ENCODE measurements around the gene PRDM16. TPM values are rescaled to one million over a fixed set of nuclear protein-coding genes. Genes with fewer than 3 reads are reported as not detected.

PRDM16 gene
- total RNA-seq, 1 donor from 2014 or later, result 21.4 TPM

- H3K4me3 Mint-ChIP-seq (ENCODE audit: unreplicated experiment), result no peak overlapping the region
- peaks cover 9% of the 10 kb centered on the region for H3K27me3 Mint-ChIP-seq (ENCODE audit: unreplicated experiment)
Measured at GRCh38 chr1:3065396-3065795, 3.6 kb upstream of the PRDM16 start.

GRCh38 chr1:3065797-3066196 is 3.2 kb upstream of the PRDM16 start:
- Mint-ChIP-seq H3K4me1 (ENCODE audit: unreplicated experiment) (peaks cover 2% of the 10 kb centered on the region), H3K4me3 (ENCODE audit: unreplicated experiment) (no peak overlapping the region), H3K27me3 (ENCODE audit: unreplicated experiment) (peaks cover 9% of the 10 kb centered on the region), H3K27ac (ENCODE audit: unreplicated experiment) (no peak overlapping the region), H3K9me3 (ENCODE audit: unreplicated experiment) (no peaks in the 10 kb centered on the region), H3K36me3 (ENCODE audit: low read depth, unreplicated experiment) (no peaks in the 10 kb centered on the region)
- no peak for TF ChIP-seq CTCF (IDR thresholded peaks at IDR 0.05; ENCODE audit: unreplicated experiment)
- DNase-seq (ENCODE audit: low spot score), result no peak

More at GRCh38 chr1:3065396-3065795, 3.6 kb upstream of the PRDM16 start:
- Mint-ChIP-seq H3K4me1 (ENCODE audit: unreplicated experiment) (peaks cover 2% of the 10 kb centered on the region), H3K36me3 (ENCODE audit: low read depth, unreplicated experiment) (no peaks in the 10 kb centered on the region), H3K27ac (ENCODE audit: unreplicated experiment) (no peak overlapping the region), H3K9me3 (ENCODE audit: unreplicated experiment) (no peaks in the 10 kb centered on the region)
- TF ChIP-seq CTCF (IDR thresholded peaks at IDR 0.05; ENCODE audit: unreplicated experiment), result no peak
- DNase-seq (ENCODE audit: low spot score), result no peak

DNA sequence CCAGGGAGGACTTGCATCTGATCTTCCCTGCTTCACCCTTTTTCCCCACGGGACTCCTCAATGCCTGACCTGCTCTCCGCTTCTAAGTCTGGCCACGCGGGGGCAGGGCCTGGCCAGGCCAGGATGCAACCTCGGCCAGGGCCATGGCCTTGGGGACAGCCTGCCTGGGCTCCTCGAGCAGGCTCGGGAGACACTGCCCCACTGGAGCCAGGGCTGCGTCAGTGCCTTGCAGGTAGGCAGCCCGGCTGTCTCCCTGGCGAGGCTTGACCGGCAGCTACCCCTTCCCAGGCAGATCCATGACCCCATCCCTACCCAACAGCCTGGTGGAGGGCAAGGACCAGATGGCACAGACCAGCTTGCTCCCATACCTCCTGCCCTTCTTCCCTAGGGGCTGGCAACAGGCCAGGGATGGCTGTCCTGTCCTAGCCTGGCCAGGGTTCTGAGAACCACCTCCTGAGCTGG is 2.7 kb upstream of the PRDM16 start:
- TF ChIP-seq CTCF (IDR thresholded peaks at IDR 0.05; ENCODE audit: unreplicated experiment), result no peak
- Mint-ChIP-seq H3K9me3 (ENCODE audit: unreplicated experiment) (no peaks in the 10 kb centered on the region), H3K36me3 (ENCODE audit: low read depth, unreplicated experiment) (no peaks in the 10 kb centered on the region), H3K27ac (ENCODE audit: unreplicated experiment) (no peak overlapping the region), H3K27me3 (ENCODE audit: unreplicated experiment) (peaks cover 9% of the 10 kb centered on the region), H3K4me3 (ENCODE audit: unreplicated experiment) (no peak overlapping the region), H3K4me1 (ENCODE audit: unreplicated experiment) (peaks cover 2% of the 10 kb centered on the region)
- peak; percentile 70 for DNase-seq (ENCODE audit: low spot score)

DNA sequence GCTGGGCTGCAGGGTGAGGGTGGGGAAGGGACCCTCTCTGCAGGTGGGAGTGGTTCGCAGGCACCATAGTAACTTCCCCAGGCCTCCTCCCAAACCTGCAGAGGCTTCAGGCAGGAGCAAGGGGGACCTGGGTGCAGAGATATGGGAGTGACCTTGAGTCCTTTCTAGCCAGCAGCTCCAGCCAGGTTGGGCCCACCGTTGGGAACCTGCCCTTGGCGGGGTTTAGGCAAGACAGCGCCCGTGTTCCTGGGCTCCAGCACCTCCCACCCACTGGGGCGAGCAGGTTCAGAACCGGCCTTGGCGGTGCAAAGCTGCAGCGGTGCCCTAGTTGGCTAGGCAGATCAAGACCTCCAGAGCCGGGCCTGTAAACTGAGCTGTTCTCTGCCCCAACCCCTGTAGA is 2.2 kb upstream of the PRDM16 start:
- no peak for DNase-seq (ENCODE audit: low spot score)
- no peaks in the 10 kb centered on the region for H3K9me3 Mint-ChIP-seq (ENCODE audit: unreplicated experiment)
- H3K27me3 Mint-ChIP-seq (ENCODE audit: unreplicated experiment), result peaks cover 15% of the 10 kb centered on the region
- H3K36me3 Mint-ChIP-seq (ENCODE audit: low read depth, unreplicated experiment), result no peaks in the 10 kb centered on the region
- no peak overlapping the region for H3K4me3 Mint-ChIP-seq (ENCODE audit: unreplicated experiment)
- peaks cover 2% of the 10 kb centered on the region for H3K4me1 Mint-ChIP-seq (ENCODE audit: unreplicated experiment)
- H3K27ac Mint-ChIP-seq (ENCODE audit: unreplicated experiment), result no peak overlapping the region
- no peak for TF ChIP-seq CTCF (IDR thresholded peaks at IDR 0.05; ENCODE audit: unreplicated experiment)

GRCh38 chr1:3067301-3067670 is 1.7 kb upstream of the PRDM16 start:
- Mint-ChIP-seq H3K27ac (ENCODE audit: unreplicated experiment) (no peak overlapping the region), H3K36me3 (ENCODE audit: low read depth, unreplicated experiment) (no peaks in the 10 kb centered on the region), H3K27me3 (ENCODE audit: unreplicated experiment) (peaks cover 16% of the 10 kb centered on the region), H3K4me3 (ENCODE audit: unreplicated experiment) (no peak overlapping the region), H3K9me3 (ENCODE audit: unreplicated experiment) (no peaks in the 10 kb centered on the region), H3K4me1 (ENCODE audit: unreplicated experiment) (peaks cover 2% of the 10 kb centered on the region)
- DNase-seq (ENCODE audit: low spot score), result no peak
- no peak for TF ChIP-seq CTCF (IDR thresholded peaks at IDR 0.05; ENCODE audit: unreplicated experiment)
